ENCODE results near the gene TKTL1.

GRCh38 chrX:154310616-154311536 lies 15.3 kb downstream of the TKTL1 start:
- TF ChIP-seq POLR2A (IDR thresholded peaks at IDR 0.05; ENCODE audit: low read length) (no peak), GATA1 (IDR thresholded peaks at IDR 0.05; ENCODE audit: low read depth, low read length) (no peak)
